Cardiac fibroblast (primary cell): Measurements from ENCODE around the gene DGAT2.

Experiments
- DNase-seq, 2 donors: peaks; one replicate each; pipeline versions ENCODE4 v3.0.0 to v3.0.0-alpha.2; 2010; ENCODE audit warnings: low read depth in 2 of 2
- H3K4me3 ChIP-seq, 2 donors: replicated peaks in 1 of 2; 1 replicate in 1 of 2; 2 replicates in 1 of 2; pipeline ENCODE4 v1.5.1; 2011; ENCODE audit warnings: low read depth in 2 of 2, low read length in 2 of 2, mild to moderate bottlenecking in 2 of 2, moderate library complexity in 1 of 2
- CTCF ChIP-seq: IDR thresholded peaks from one replicate; pipeline ENCODE4 v1.5.1; 2011; ENCODE audit warnings: low read depth, mild to moderate bottlenecking, low read length, inconsistent platforms

The DGAT2 gene

DNA sequence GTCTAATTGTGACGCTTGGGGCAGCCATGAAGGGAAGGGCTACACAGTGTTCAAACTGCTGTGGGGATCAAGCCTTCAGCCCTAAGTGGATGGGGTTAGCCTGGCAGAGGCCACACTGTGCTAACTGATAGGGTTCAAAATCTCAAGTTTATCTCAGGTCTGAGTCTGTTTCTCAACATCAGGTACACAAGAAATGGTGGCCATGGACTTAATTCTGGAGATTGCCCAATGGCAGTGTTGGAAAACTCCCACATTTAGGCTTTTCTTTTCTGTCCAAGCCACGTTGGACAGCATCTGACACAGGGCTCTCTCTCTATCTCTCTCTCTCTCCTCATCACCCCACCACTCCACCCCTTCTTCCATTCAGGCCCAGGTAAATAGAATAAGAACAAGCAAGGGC is 10.9 kb upstream of the DGAT2 start:
- no peak overlapping the region for H3K4me3 ChIP-seq
- no peak for TF ChIP-seq CTCF
- DNase-seq: no peak

DNA sequence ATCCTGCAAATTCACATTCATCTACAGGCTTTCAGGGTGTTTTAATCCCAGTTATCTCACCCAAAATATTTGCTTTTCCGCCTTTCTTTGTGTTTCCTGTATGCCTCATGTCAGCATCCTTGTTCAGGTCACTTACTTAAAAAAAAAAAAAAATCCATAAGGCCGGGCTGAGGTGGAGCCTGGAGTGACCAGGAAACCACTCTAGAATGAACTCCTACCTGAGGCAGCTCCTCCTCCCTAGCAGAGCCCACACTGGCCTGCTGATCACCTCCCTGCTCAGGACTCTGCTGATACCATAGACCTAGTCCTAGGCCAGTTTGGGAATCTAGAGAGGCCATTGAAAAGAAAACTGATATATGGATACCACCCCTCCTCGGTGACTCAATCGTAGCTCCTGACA is 8.7 kb upstream of the DGAT2 start:
- no peak for DNase-seq
- no peak overlapping the region for H3K4me3 ChIP-seq
- no peak for TF ChIP-seq CTCF

- no peak for TF ChIP-seq CTCF
- DNase-seq: no peak
- no peak overlapping the region for H3K4me3 ChIP-seq
Observed at GRCh38 chr11:75760243-75760642, 8.3 kb upstream of the DGAT2 start.

DNA sequence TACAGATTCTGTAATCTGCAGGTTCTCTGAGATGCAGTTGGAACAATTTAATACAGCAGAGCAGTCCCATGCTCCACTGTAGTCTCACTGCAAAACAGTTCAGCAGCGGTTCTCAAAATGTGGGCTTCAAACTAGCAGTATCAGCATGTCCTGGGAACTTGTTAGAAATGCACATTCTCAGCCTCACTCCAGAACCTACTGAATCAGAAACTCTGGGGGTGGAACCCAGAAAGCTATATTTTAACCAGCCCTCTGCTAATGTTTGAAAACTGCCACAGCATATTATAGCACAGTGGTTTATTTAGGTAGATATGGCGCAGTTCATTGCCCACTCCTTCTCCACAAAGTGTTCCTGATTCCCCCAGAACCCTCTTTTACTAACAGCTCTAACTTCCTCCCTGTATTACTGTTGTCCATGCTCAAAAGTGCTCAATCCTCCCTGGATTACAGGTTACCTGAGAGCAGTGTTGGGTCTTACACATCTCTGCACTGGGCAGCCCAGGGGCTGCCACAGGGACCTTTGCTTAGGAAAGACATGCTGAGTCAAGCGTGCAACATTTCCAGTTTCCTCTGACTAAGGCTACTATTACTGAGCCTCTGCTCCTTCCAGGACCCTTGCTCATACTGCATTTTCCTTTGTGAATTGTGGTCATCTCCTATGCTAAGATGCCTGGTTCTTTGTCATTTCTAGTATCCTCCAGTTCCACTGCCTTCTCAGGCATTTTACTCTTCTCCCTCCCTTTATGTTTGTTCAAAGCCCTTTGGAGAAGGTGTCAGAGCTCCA is 7.7 kb upstream of the DGAT2 start:
- no peak for TF ChIP-seq CTCF
- peak; percentile 46 to 84 for DNase-seq
- H3K4me3 ChIP-seq: no peak overlapping the region

DNA sequence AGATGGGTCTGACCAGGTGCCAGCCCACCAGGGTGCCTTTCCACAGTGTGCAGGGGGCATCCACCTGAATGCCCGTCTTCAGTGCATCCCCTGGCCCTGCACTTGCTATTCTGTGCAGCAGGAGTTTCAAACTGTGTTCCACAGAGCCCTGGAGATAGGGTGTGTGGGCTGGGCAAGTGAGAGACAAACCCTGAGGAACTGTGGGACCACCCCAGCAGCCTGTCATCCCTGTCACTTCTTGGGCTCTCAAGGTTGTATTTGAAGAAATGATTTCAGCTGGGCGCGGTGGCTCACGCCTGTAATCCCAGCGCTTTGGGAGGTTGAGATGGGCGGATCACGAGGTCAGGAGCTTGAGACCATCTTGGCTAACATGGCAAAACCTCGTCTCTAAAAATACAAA is 6.4 kb upstream of the DGAT2 start:
- DNase-seq: no peak
- H3K4me3 ChIP-seq: no peak overlapping the region
- no peak for TF ChIP-seq CTCF

DNA sequence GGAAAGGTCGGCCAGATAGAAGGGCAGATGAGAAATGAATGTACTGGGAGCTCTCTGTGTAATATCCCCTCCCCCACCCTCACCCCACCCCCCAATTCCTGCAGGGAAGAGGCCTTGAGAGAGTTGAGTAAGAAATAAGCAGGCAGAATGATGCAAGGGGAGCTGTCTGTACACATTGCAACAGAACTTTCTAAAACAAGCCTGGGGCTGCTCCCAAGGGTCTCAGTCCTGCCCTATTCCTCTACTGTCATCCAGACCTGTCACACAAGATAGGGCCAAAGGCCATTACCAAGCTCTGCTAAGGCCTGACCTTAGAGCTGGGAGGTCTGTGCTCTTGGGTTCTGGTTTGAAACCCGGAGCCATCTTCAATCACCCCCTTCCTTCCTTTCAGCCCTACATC is 5.7 kb upstream of the DGAT2 start:
- H3K4me3 ChIP-seq: no peak overlapping the region
- TF ChIP-seq CTCF: no peak
- DNase-seq: peak; percentile 69 to 80

DNA sequence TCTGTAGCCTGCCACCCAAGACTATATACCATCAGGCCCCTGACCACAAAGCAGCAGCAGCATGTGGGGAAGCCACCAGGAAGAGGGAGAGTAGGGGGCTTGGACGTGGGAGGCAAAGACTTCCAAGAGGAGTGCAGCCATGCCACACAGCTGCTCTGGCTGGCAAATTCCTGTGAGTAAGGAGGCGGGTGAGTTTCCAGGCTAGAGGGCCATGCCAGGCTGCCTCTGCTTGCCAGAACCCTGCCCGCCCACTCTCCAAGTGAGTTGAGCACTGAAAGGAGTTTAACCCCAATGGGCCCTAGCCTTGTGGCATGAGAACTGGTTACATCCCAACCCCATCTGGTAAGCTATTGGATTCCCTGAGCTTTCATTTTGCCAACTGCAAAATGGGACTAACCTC is 4.7 kb upstream of the DGAT2 start:
- H3K4me3 ChIP-seq: no peak overlapping the region
- TF ChIP-seq CTCF: no peak
- DNase-seq: no peak
